ENCODE measurements around the gene HIP1. TPM values are rescaled to one million over a fixed set of nuclear protein-coding genes. Genes with fewer than 3 reads are reported as not detected.
"Not testable (repeated sequence)": the region's sequence is repeated elsewhere in the genome, so short reads cannot be mapped to it uniquely, and the experiment has no call there.

Gene HIP1
- total RNA-seq = 10 to 100 TPM; 26.0 to 29.9 TPM
- polyA plus RNA-seq (ENCODE audit: insufficient read length in 2 of 2) = 10 to 100 TPM; 40.8 to 44.0 TPM
- long read RNA-seq, donor 1 = 0 reads
- long read RNA-seq, donor 2, full-length matches to known transcripts = 1 of 1 reads
- long read RNA-seq, donor 2, partial matches to known transcripts = 0 of 1 reads
- long read RNA-seq, donor 2, other reads (novel, unspliced or antisense) = 0 of 1 reads
- long read RNA-seq, donor 3, full-length matches to known transcripts = 3 of 3 reads
- long read RNA-seq, donor 3, partial matches to known transcripts = 0 of 3 reads
- long read RNA-seq, donor 3, other reads (novel, unspliced or antisense) = 0 of 3 reads
- long read RNA-seq, donor 4 = 0 reads

GRCh38 chr7:75738604-75738974 lies at the start of gene HIP1:
TSS of gene HIP1 (minus strand) at chr7:75738941. CDS start at chr7:75738920, 21 bp downstream.
- Histone ChIP-seq H3K27ac (ENCODE audit: low read depth, low read length) (peak within 1 kb of the TSS; percentile 57), H3K4me1 (ENCODE audit: control insufficient read depth, insufficient read depth, low read length) (peaks cover 21% of the 10 kb centered on the region), H3K9me3 (ENCODE audit: control insufficient read depth, insufficient read depth, low read length) (no peaks in the 10 kb centered on the region), H3K36me3 (ENCODE audit: control insufficient read depth, insufficient read depth, low read length) (no peaks in the 10 kb centered on the region), H3K27me3 (ENCODE audit: control insufficient read depth, insufficient read depth, low read length) (no peaks in the 10 kb centered on the region), H3K4me3 (ENCODE audit: low read depth, low read length) (peak within 1 kb of the TSS; percentile 88)
- DNase-seq (ENCODE audit: low read depth in 4 of 6, low spot score in 6 of 6) = no peak
- WGBS (ENCODE audit: insufficient coverage) = 0% methylated on average over 30 of the region's 30 CpGs

- not testable (repeated sequence) for H3K9me3 ChIP-seq (ENCODE audit: control insufficient read depth, insufficient read depth, low read length); H3K27ac ChIP-seq (ENCODE audit: low read depth, low read length); H3K36me3 ChIP-seq (ENCODE audit: control insufficient read depth, insufficient read depth, low read length); H3K4me3 ChIP-seq (ENCODE audit: low read depth, low read length); H3K27me3 ChIP-seq (ENCODE audit: control insufficient read depth, insufficient read depth, low read length); DNase-seq (ENCODE audit: low read depth in 4 of 6, low spot score in 6 of 6); H3K4me1 ChIP-seq (ENCODE audit: control insufficient read depth, insufficient read depth, low read length)
- WGBS (ENCODE audit: insufficient coverage) = 62% methylated on average over 8 of the region's 14 CpGs
These were observed 49.6 kb upstream of the HIP1 start for GRCh38 chr7:75788154-75788847.

DNA sequence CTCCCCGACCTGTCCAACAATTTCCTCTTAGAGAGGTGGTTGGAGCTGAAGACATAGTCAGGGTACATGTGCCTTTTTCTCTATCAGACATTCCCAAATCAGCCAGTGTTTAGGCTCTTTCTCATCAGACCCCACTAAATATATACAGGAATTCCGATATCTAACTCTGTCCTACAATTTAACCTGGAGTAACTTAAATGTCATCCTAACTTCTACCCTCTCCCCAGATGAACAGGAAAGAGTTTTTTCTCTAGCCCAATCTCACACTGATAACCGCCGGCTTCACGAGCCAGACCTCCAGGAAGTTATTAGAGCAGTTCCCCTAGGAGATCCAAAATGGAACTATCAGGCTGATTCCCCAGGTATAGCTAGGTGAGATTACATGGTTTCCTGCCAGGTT lies 44.3 kb upstream of the HIP1 start:
- H3K4me3 ChIP-seq (ENCODE audit: low read depth, low read length); H3K27ac ChIP-seq (ENCODE audit: low read depth, low read length); H3K36me3 ChIP-seq (ENCODE audit: control insufficient read depth, insufficient read depth, low read length); H3K27me3 ChIP-seq (ENCODE audit: control insufficient read depth, insufficient read depth, low read length); DNase-seq (ENCODE audit: low read depth in 4 of 6, low spot score in 6 of 6); H3K4me1 ChIP-seq (ENCODE audit: control insufficient read depth, insufficient read depth, low read length); H3K9me3 ChIP-seq (ENCODE audit: control insufficient read depth, insufficient read depth, low read length): not testable (repeated sequence)
- WGBS (ENCODE audit: insufficient coverage) = 80% methylated on average over 1 of the region's 5 CpGs

- DNase-seq (ENCODE audit: low read depth in 4 of 6, low spot score in 6 of 6); H3K9me3 ChIP-seq (ENCODE audit: control insufficient read depth, insufficient read depth, low read length); H3K27me3 ChIP-seq (ENCODE audit: control insufficient read depth, insufficient read depth, low read length); H3K4me3 ChIP-seq (ENCODE audit: low read depth, low read length); H3K36me3 ChIP-seq (ENCODE audit: control insufficient read depth, insufficient read depth, low read length); H3K27ac ChIP-seq (ENCODE audit: low read depth, low read length); H3K4me1 ChIP-seq (ENCODE audit: control insufficient read depth, insufficient read depth, low read length): not testable (repeated sequence)
- 72% methylated on average over 11 of the region's 14 CpGs for WGBS (ENCODE audit: insufficient coverage)
These were observed 42.0 kb upstream of the HIP1 start for GRCh38 chr7:75780647-75781273.

GRCh38 chr7:75779516-75779915 lies 40.8 kb upstream of the HIP1 start:
- 25% methylated on average over 9 of the region's 11 CpGs for WGBS (ENCODE audit: insufficient coverage)
- H3K4me1 ChIP-seq (ENCODE audit: control insufficient read depth, insufficient read depth, low read length); DNase-seq (ENCODE audit: low read depth in 4 of 6, low spot score in 6 of 6); H3K4me3 ChIP-seq (ENCODE audit: low read depth, low read length); H3K9me3 ChIP-seq (ENCODE audit: control insufficient read depth, insufficient read depth, low read length); H3K27me3 ChIP-seq (ENCODE audit: control insufficient read depth, insufficient read depth, low read length); H3K36me3 ChIP-seq (ENCODE audit: control insufficient read depth, insufficient read depth, low read length); H3K27ac ChIP-seq (ENCODE audit: low read depth, low read length): not testable (repeated sequence)

GRCh38 chr7:75779035-75779434 lies 40.3 kb upstream of the HIP1 start:
- H3K36me3 ChIP-seq (ENCODE audit: control insufficient read depth, insufficient read depth, low read length); H3K4me1 ChIP-seq (ENCODE audit: control insufficient read depth, insufficient read depth, low read length); H3K27me3 ChIP-seq (ENCODE audit: control insufficient read depth, insufficient read depth, low read length); H3K4me3 ChIP-seq (ENCODE audit: low read depth, low read length); H3K27ac ChIP-seq (ENCODE audit: low read depth, low read length); DNase-seq (ENCODE audit: low read depth in 4 of 6, low spot score in 6 of 6); H3K9me3 ChIP-seq (ENCODE audit: control insufficient read depth, insufficient read depth, low read length): not testable (repeated sequence)
- 57% methylated on average over 10 of the region's 11 CpGs for WGBS (ENCODE audit: insufficient coverage)

DNA sequence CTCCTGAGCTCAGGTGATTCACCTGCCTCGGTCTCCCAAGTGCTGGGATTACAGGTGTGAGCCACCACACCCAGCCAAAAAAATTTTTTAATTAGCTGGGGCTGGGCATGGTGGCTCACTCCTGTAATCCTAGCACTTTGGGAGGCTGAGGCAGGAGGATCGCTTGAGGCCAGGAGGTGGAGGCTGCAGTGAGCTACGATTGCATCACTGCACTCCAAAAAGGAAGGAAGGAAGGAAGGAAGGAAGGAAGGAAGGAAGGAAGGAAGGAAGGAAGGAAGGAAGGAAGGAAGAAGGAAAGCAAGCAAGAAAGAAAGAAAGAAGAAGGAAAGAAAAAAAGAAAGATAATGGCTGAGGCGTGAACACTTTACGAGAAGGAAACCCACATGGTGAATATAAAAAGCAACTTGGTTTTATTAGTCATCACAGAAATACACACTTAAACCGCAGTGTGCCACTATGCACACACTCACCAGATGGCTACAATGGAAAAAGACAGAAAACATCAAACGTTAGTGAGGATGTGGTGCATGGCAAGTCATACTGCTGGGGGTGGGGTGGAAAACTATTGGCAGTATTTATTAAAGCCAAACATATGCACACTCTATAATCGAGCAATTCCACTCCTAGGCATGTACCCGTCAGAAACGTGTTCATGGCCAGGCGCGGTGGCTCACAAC lies 37.7 kb upstream of the HIP1 start:
- no peak overlapping the region for H3K4me3 ChIP-seq (ENCODE audit: low read depth, low read length)
- H3K36me3 ChIP-seq (ENCODE audit: control insufficient read depth, insufficient read depth, low read length) = no peaks in the 10 kb centered on the region
- H3K9me3 ChIP-seq (ENCODE audit: control insufficient read depth, insufficient read depth, low read length) = no peaks in the 10 kb centered on the region
- no peak overlapping the region for H3K27ac ChIP-seq (ENCODE audit: low read depth, low read length)
- 95% methylated on average over 4 of the region's 12 CpGs for WGBS (ENCODE audit: insufficient coverage)
- no peaks in the 10 kb centered on the region for H3K4me1 ChIP-seq (ENCODE audit: control insufficient read depth, insufficient read depth, low read length)
- DNase-seq (ENCODE audit: low read depth in 4 of 6, low spot score in 6 of 6) = peak in 1 of 6 donors; percentile 35
- no peaks in the 10 kb centered on the region for H3K27me3 ChIP-seq (ENCODE audit: control insufficient read depth, insufficient read depth, low read length)

GRCh38 chr7:75773958-75774357 lies 35.2 kb upstream of the HIP1 start:
- not testable (repeated sequence) for DNase-seq (ENCODE audit: low read depth in 4 of 6, low spot score in 6 of 6); H3K9me3 ChIP-seq (ENCODE audit: control insufficient read depth, insufficient read depth, low read length); H3K27ac ChIP-seq (ENCODE audit: low read depth, low read length); H3K27me3 ChIP-seq (ENCODE audit: control insufficient read depth, insufficient read depth, low read length); H3K4me1 ChIP-seq (ENCODE audit: control insufficient read depth, insufficient read depth, low read length); H3K36me3 ChIP-seq (ENCODE audit: control insufficient read depth, insufficient read depth, low read length); H3K4me3 ChIP-seq (ENCODE audit: low read depth, low read length)
- WGBS (ENCODE audit: insufficient coverage) = 96% methylated on average over 3 of the region's 6 CpGs

DNA sequence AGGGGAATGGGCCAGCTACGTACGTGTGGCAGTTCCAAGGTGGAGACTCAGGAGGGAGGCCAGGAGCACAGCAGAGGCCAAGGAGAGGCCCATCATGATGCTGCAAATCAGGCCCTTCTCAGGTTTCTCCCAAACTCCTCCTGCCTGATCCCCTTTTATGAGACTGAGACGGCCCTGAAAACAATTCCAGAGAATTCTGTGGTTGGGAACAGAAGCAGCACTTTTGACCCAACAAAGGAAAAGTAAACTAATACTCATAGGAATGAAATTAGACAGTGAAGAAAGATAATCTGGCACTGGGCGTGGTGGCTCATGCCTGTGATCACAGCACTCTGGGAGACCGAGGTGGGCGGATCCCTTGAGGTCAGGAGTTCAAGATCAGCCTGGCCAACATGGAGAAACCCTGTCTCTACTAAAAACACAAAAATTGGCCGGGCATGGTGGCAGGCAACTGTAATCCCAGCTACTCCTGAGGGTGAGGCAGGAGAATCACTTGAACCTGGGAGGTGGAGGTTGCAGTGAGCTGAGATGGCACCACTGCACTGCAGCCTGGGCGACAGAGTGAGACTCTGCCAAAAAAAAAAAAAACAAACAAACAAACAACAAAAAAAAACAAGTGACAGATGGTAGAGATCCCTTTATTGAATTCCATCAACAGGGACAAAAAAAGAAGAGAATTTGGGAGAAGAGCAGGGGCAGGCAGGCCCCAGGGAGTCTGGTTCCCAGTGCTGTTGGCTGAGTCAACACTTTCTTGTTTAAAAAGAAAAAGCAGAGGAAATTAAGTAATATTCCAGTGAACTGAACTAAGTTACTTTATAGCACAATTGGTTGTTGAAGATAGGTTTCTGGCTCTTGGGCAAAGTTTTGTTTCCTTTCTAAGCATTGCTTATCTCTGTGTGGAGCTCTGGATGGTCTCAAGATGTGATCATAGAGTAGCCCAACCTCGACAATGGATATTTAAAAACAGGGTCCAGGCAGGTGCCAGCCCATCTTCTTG lies 33.6 kb upstream of the HIP1 start, which contains the start of gene CCL26:
CCL26 (minus strand) TSS at position 131 of the 997 bp plus-strand sequence; CDS start at position 96, 35 bp downstream.
- Histone ChIP-seq H3K4me3 (ENCODE audit: low read depth, low read length) (no peak within 1 kb of the TSS), H3K9me3 (ENCODE audit: control insufficient read depth, insufficient read depth, low read length) (no peaks in the 10 kb centered on the region), H3K4me1 (ENCODE audit: control insufficient read depth, insufficient read depth, low read length) (no peaks in the 10 kb centered on the region), H3K27ac (ENCODE audit: low read depth, low read length) (no peak within 1 kb of the TSS), H3K27me3 (ENCODE audit: control insufficient read depth, insufficient read depth, low read length) (no peaks in the 10 kb centered on the region), H3K36me3 (ENCODE audit: control insufficient read depth, insufficient read depth, low read length) (no peaks in the 10 kb centered on the region)
- DNase-seq (ENCODE audit: low read depth in 4 of 6, low spot score in 6 of 6) = no peak
- WGBS (ENCODE audit: insufficient coverage) = 80% methylated on average over 5 of the region's 9 CpGs

Data from spinal cord (tissue), 10 donors.